NK-92 (cell line): ENCODE results near the gene SNX5.
"Not testable (repeated sequence)": the region's sequence is repeated elsewhere in the genome, so short reads cannot be mapped to it uniquely, and the experiment has no call there.

Experiments used
- DNase-seq: peaks from one replicate; lab custom pipeline; 2025; ENCODE audit not compliant: unreplicated experiment; lab: John Stamatoyannopoulos, UW

Gene SNX5

DNA sequence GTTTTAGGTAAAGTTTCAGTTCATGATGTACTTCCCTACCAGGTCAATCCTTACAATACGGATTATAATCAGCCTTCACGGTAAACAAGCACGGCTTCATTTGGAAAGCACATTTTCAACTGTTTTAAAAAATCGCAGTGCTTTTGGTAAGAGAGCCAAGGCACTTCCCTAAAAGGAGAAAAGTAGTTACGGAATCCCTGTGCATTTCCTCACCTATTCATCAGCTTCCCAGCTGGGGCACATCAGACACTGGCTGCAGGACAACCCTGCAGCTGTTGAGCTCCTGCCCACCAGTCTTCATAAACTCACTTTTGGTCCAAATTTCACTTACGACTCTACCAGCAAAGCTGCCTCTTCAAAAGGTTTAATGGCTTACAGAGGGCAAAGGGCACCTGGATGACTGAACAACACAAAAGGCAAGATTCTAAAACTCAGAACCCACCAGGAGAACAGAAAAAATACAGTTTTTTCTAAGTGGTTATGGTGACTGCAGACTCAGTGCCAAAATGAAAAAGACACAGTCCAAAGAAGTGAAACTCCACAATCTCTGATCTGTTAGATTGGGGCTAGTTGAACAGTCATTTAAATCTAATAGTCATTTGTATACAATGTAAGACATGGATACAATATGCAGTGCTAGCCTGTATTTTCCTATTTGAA lies 7.5 kb downstream of the SNX5 start:
- no peak for DNase-seq

GRCh38 chr20:17960400-17960885 lies 8.2 kb downstream of the SNX5 start:
- DNase-seq, result not testable (repeated sequence)

DNA sequence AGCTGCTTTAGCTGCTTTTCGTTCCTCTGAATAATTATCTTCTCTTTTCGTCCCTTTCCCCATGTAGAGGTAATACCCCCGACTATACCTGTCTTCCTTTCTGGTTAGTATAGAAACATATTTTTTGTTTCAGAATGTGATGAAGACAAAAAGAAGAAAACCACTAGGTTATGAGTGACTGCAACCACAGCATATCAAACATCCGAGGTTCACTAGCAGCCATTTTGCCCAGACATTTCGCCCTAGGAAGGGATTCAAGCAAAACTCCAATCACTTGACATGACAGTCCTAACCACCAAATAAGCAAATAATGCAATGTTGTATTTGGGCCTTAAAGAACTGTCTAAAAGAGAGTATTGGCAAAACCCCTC lies 9.4 kb downstream of the SNX5 start:
- no peak for DNase-seq

DNA sequence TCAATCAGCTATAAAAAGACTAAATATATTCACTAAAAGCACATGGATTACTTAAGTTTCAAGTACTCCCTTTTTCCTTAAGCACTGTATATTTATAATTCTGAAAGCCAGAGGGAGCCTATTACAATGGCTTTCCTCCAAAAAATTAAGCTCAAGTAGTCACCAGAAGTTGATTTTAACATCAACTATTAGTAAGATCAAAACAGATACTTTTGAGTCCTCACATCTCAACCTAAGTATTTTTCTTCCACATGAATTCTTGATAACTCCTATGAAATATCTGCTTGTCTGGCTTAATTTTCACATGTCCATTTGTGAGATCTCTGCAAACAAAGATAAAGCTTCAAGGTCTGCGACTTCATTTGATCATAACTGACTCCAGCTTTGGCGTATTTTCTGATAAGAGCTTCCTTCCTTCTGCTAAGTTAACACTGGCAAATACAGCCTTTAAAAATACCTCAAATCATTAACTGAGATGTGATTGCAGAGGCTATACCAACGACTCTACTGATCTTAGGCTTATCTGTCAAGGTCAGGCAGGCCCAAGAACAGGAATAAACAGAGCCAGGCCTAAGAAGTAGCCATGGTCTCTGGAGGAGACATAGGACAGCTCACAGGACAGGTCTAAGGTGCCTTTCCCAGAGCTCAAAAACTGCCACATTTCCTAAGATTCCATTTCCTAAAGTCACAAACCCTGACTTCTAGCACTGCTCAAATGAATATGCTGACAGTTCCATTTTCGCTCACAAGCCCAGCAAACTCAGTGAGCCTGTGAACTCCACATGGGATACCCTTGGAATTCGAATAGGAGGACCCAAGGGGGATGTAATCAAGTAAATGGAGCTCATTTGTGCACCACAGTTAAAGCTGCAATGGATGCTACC lies 10.0 kb downstream of the SNX5 start:
- DNase-seq, result no peak

DNA sequence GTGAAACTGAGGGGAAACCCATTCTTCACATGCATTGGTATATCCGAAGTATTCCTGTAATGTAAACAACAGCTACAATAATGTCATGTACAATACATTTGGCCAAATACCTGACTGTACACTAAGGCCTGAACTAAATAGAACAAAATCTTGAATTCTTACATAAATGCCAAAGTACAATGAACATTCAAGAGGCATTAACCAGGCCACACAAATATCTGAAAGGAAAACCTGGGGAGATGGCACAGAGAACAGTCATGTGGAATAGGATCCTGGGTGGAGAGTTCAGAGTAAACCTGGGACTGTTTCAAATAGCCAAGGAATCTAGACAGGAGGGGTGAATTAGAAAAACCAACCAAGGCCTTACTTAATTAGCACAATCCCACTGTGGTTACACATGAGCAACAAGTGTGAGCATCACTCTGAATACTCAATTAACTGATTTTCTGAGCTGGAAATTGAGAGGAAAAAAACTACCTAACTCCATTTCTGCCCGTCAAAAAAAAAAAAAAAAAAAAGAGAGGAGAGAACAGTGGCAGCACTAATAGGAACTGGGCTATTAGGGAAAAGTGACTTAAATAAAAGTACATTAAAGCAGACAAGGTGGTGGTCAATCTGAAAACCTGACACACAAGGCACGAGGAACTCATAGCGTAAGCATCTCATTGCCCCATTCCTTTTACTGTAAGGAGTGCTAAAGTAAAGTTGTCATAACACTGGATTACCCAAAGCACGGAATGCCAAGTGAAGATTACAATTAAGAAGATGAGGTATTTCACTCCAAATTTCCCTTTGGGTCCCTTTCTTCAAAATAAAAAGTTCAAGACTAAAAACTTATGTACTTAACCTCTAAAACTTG lies 10.9 kb downstream of the SNX5 start:
- DNase-seq, result no peak

GRCh38 chr20:17956099-17956685 lies 12.4 kb downstream of the SNX5 start:
- no peak for DNase-seq

GRCh38 chr20:17955302-17955701 lies 13.3 kb downstream of the SNX5 start:
- DNase-seq, result no peak

DNA sequence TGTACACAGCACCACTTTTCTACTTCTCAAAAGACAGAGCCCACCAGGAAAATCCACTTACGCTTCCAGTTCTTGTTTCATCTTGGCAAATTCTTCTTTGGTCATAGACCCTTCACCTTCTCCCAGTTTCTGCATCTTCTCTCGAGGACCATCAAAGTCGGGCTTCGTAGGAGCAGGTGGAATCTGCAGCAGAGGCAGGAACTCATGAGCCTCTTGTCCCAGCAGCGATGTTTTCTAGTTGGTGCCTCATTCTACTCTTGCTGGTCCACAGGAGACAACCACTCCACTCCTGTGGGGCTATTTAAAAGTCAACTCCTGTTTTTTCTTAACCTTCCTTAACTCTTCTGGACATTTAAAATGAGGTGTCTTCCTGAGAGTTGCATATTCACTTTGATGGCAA lies 14.7 kb downstream of the SNX5 start:
- no peak for DNase-seq

- DNase-seq, result no peak
Measured at GRCh38 chr20:17952692-17953684, 15.6 kb downstream of the SNX5 start.

- no peak for DNase-seq
Measured at GRCh38 chr20:17951323-17951722, 17.3 kb downstream of the SNX5 start.

DNA sequence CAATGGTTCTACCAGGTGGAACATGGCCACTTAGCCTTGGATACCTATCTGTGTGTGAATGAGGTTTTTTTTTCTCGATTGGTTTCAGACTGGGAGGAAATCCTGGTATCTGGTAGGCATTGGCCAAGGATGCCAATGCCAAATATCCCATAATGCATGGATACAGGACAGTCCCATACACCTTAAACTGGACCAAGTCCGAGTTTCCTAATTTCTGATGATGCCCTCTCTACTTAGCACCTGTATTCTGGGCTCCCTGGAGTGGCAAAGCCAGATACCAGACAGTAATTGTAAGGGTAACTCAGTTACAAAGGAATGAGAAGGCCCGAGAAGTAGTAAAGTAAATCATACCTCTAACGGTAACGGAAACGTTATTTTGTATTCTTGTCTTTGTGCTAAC lies 17.9 kb downstream of the SNX5 start:
- DNase-seq, result no peak

- no peak for DNase-seq
Measured at GRCh38 chr20:17949899-17950298, 18.7 kb downstream of the SNX5 start.

- DNase-seq, result no peak
Measured at GRCh38 chr20:17948442-17948841, 20.2 kb downstream of the SNX5 start.

DNA sequence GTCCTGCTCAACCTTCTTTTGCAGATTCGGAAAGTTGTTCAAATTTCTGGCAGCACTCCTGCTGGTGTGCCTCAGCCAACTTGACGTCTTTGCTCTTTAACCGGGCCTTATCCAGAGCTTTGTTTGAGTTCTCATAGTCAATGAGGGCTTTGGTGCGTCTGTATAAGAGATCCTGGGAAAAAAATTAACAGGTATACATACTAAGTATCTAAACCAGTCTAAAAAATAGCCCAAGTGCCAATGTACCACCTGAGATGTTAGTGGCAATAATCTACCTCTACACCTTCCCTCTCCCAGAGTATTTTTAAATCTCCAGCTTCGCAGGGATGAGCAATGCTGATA lies 21.1 kb downstream of the SNX5 start:
- DNase-seq, result no peak

GRCh38 chr20:17946572-17947473 lies 21.8 kb downstream of the SNX5 start:
- DNase-seq, result no peak

DNA sequence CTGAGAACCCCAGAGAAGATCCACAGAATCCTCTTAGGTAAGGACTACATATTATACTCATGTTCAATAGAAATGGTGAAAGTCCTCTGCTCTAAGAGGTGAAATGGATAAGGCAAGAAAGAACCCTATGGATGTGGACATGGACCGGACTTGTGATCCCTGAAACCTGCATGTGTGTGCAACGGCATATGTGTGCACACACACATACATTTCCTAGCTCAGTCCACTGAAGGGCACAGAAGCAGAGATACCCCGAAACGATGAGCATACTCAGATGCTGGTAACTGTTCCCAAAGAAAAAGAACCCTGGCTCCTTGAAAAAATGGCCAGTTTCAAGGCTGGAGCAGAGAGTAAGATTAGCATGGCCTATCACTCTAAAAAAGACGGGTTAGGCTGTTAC lies 22.6 kb downstream of the SNX5 start:
- DNase-seq, result no peak

- no peak for DNase-seq
Measured at GRCh38 chr20:17944854-17945474, 23.6 kb downstream of the SNX5 start.

DNA sequence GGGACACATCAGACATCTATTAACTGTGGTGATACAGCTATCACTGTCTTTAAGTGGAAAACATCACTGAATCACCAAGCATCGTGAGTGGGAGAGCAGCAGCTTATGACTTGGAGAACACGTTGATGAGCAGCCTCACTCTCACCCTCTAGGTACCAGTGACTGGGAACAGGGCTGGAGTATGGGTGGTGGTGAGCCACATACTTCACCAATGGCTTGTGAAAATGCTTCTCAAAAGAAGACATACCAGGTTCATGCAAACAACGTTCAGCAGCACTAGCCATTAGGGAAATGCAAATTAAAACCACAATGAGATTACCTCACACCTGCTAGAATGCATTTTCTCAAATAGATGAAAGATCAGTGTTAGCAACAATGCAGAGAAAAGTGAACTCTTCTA lies 25.3 kb downstream of the SNX5 start:
- no peak for DNase-seq

GRCh38 chr20:17941826-17942196 lies 26.8 kb downstream of the SNX5 start:
- no peak for DNase-seq
